ENCODE data around the gene SND1. TPM values are rescaled to one million over a fixed set of nuclear protein-coding genes. Genes with fewer than 3 reads are reported as not detected.

SND1 gene
- total and polyA plus RNA-seq, 2 donors (not counting 1 experiment from before 2014, with no cell fraction given): 44.4 to 165 TPM

DNA sequence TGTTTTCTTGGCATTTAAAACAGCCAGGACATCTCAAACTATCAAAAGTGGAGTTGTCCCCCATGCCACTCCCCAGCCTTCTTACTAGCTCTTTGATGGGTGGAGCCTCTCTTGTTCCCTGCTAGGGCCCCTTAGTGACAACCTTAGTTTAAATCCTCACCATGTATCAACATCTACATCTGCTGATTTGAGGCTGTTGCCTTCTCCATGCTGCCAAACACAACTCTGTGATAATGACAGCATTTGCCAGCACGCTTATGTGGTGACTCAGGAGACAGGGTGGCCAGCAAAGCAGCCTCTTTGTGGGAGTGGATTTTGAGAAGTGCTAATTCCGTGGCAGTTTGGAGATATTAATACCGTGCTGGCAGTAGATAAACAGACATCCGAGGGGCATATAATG, 233.8 kb downstream of the SND1 start:
- Histone ChIP-seq H3K4me3 (ENCODE audit: control extremely low read depth in 1 of 5, extremely low read depth in 1 of 5, insufficient read depth in 1 of 5, low read depth in 2 of 5, low read length in 4 of 5) (no peak overlapping the region), H3K4me2 (replicated peaks; ENCODE audit: low read depth, low read length, poor library complexity, severe bottlenecking) (no peak overlapping the region), H3K36me3 (replicated peaks in 1 of 2; ENCODE audit: control extremely low read depth in 1 of 2, control insufficient read depth in 1 of 2, extremely low read depth in 1 of 2, insufficient read depth in 2 of 2, low read length in 1 of 2) (peaks cover 0 to 23% of the 10 kb centered on the region in 2 experiments), H3K4me1 (ENCODE audit: control insufficient read depth in 2 of 2, insufficient read depth in 2 of 2, low read length in 2 of 2) (no peaks in the 10 kb centered on the region), H3K79me2 (ENCODE audit: control insufficient read depth, insufficient read depth, low read length) (no peaks in the 10 kb centered on the region), H2AFZ (ENCODE audit: insufficient read depth, low read depth, low read length, poor library complexity, severe bottlenecking) (no peak overlapping the region), H3K9ac (ENCODE audit: low read length) (no peak overlapping the region), H3K27ac (ENCODE audit: low read length in 2 of 2) (no peak overlapping the region), H3K27me3 (replicated peaks in 1 of 4; ENCODE audit: control extremely low read depth in 1 of 4, control insufficient read depth in 3 of 4, insufficient read depth in 4 of 4, low read length in 3 of 4) (no peaks in the 10 kb centered on the region), H3K9me3 (ENCODE audit: control extremely low read depth in 1 of 3, control insufficient read depth in 2 of 3, insufficient read depth in 1 of 3, low read length in 2 of 3) (no peaks in the 10 kb centered on the region), H4K20me1 (ENCODE audit: control insufficient read depth, insufficient read depth, low read length, poor library complexity, severe bottlenecking) (no peaks in the 10 kb centered on the region)
- Mint-ChIP-seq H3K4me1 (peaks cover 4% of the 10 kb centered on the region), H3K9me3 (ENCODE audit: insufficient read depth) (no peaks in the 10 kb centered on the region), H3K27ac (no peak overlapping the region), H3K4me3 (no peak overlapping the region), H3K27me3 (no peaks in the 10 kb centered on the region)
- POLR2A ChIA-PET: no interaction called here
- TF ChIP-seq, protein P1, sequence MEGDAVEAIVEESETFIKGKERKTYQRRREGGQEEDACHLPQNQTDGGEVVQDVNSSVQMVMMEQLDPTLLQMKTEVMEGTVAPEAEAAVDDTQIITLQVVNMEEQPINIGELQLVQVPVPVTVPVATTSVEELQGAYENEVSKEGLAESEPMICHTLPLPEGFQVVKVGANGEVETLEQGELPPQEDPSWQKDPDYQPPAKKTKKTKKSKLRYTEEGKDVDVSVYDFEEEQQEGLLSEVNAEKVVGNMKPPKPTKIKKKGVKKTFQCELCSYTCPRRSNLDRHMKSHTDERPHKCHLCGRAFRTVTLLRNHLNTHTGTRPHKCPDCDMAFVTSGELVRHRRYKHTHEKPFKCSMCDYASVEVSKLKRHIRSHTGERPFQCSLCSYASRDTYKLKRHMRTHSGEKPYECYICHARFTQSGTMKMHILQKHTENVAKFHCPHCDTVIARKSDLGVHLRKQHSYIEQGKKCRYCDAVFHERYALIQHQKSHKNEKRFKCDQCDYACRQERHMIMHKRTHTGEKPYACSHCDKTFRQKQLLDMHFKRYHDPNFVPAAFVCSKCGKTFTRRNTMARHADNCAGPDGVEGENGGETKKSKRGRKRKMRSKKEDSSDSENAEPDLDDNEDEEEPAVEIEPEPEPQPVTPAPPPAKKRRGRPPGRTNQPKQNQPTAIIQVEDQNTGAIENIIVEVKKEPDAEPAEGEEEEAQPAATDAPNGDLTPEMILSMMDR (IDR thresholded peaks at IDR 0.05): no peak
- no peak for TF ChIP-seq EZH2 (IDR thresholded peaks at IDR 0.05; ENCODE audit: borderline replicate concordance, insufficient read depth, low read depth, low read length, poor library complexity, severe bottlenecking)
- DNase-seq: no peak
- no CpG with 5 or more reads among the region's 4 CpGs for WGBS (ENCODE audit: insufficient coverage)
- intact Hi-C loops (cut with micrococcal nuclease): no loop called here
- CTCF ChIA-PET: interaction anchor here (0.6 kb wide), 1 partner anchor 61 kb away, joined by 3 read pairs; no protein-coding TSS in a partner anchor
- no peak for ATAC-seq (ENCODE audit: low read depth)

DNA sequence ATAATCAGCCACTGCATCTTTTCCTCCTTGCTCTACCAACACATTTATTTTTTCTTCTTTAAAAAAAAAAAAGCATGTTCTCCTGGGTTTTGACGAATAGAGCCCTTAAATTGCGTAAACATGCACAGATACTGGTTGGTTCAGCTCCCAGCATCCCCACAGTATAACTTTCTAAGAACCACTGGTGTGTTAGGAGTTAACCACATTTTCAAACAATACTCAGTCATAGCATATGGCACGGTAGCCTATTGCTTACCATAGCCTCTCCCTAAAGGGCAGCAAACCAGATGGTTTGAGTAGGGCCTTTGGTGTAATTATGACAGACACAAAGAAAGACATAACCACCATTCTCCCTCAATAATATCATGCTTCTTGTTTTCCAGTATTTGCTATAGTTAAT, 234.3 kb downstream of the SND1 start:
- Mint-ChIP-seq H3K4me1 (peaks cover 5% of the 10 kb centered on the region), H3K27ac (no peak overlapping the region), H3K9me3 (ENCODE audit: insufficient read depth) (no peaks in the 10 kb centered on the region), H3K4me3 (no peak overlapping the region), H3K27me3 (no peaks in the 10 kb centered on the region)
- DNase-seq (no peak), ATAC-seq (ENCODE audit: low read depth) (no peak)
- WGBS (ENCODE audit: insufficient coverage): no CpG with 5 or more reads among the region's 3 CpGs
- no peak for TF ChIP-seq EZH2 (IDR thresholded peaks at IDR 0.05; ENCODE audit: borderline replicate concordance, insufficient read depth, low read depth, low read length, poor library complexity, severe bottlenecking)
- TF ChIP-seq, protein P1 (IDR thresholded peaks at IDR 0.05): no peak
- POLR2A ChIA-PET: no interaction called here
- Histone ChIP-seq H3K36me3 (replicated peaks in 1 of 2; ENCODE audit: control extremely low read depth in 1 of 2, control insufficient read depth in 1 of 2, extremely low read depth in 1 of 2, insufficient read depth in 2 of 2, low read length in 1 of 2) (peaks cover 0 to 24% of the 10 kb centered on the region in 2 experiments), H3K27me3 (replicated peaks in 1 of 4; ENCODE audit: control extremely low read depth in 1 of 4, control insufficient read depth in 3 of 4, insufficient read depth in 4 of 4, low read length in 3 of 4) (no peaks in the 10 kb centered on the region), H2AFZ (ENCODE audit: insufficient read depth, low read depth, low read length, poor library complexity, severe bottlenecking) (no peak overlapping the region), H3K79me2 (ENCODE audit: control insufficient read depth, insufficient read depth, low read length) (no peaks in the 10 kb centered on the region), H3K27ac (ENCODE audit: low read length in 2 of 2) (no peak overlapping the region), H3K4me3 (ENCODE audit: control extremely low read depth in 1 of 5, extremely low read depth in 1 of 5, insufficient read depth in 1 of 5, low read depth in 2 of 5, low read length in 4 of 5) (no peak overlapping the region), H3K9ac (ENCODE audit: low read length) (no peak overlapping the region), H3K4me1 (ENCODE audit: control insufficient read depth in 2 of 2, insufficient read depth in 2 of 2, low read length in 2 of 2) (no peaks in the 10 kb centered on the region), H3K4me2 (replicated peaks; ENCODE audit: low read depth, low read length, poor library complexity, severe bottlenecking) (no peak overlapping the region), H3K9me3 (ENCODE audit: control extremely low read depth in 1 of 3, control insufficient read depth in 2 of 3, insufficient read depth in 1 of 3, low read length in 2 of 3) (no peaks in the 10 kb centered on the region), H4K20me1 (ENCODE audit: control insufficient read depth, insufficient read depth, low read length, poor library complexity, severe bottlenecking) (no peaks in the 10 kb centered on the region)
- CTCF ChIA-PET: no interaction called here
- intact Hi-C loops (cut with micrococcal nuclease): no loop called here

Data from B cell (primary cell).